B cell (primary cell): Measurements from ENCODE around the gene TBL1XR1. TPM values are rescaled to one million over a fixed set of nuclear protein-coding genes. Genes with fewer than 3 reads are reported as not detected.

Experiments
- ATAC-seq: fragments of 200-7000 bp; cut with Tn5 transposase; one replicate; pipeline ENCODE4 v1.10.0; 2021; ENCODE audit warnings: low read depth, mild to moderate bottlenecking, moderate number of reproducible peaks, moderate library complexity
- CTCF ChIA-PET: fragments of 350-600 bp; sonication (Branson Sonifier 250); formaldehyde crosslinking; loops from one replicate; lab custom pipeline; 2021; ENCODE audit warnings: antibody characterized with exemption, inconsistent platforms; lab: Charles Lee
- POLR2A ChIA-PET: fragments of 350-600 bp; sonication (Branson Sonifier 250); formaldehyde crosslinking; loops from one replicate; lab custom pipeline; 2021; ENCODE audit warnings: antibody characterized with exemption; lab: Charles Lee
- DNase-seq: peaks from one replicate; pipeline ENCODE4 v3.0.0; 2013
- H2AFZ ChIP-seq: 2 replicates; pipeline ENCODE4 v1.6.1; 2012; ENCODE audit warnings: mild to moderate bottlenecking, low read depth, low read length; ENCODE audit not compliant: insufficient read depth, poor library complexity, severe bottlenecking
- H3K27ac ChIP-seq, 2 donors: 1 replicate in 1 of 2; 2 replicates in 1 of 2; pipeline ENCODE4 v1.5.1; 2012 to 2013; ENCODE audit warnings: low read length in 2 of 2, mild to moderate bottlenecking in 2 of 2, moderate library complexity in 1 of 2
- H3K27me3 ChIP-seq, 4 experiments: fragments of 200-600 bp in 1 of 4; sonication (generic) in 1 of 4; replicated peaks in 1 of 4; 1 replicate in 2 of 4; 2 replicates in 2 of 4; pipeline versions ENCODE4 v1.6.1 to v1.7.0; 2013 to 2016; ENCODE audit warnings: low read length in 3 of 4, mild to moderate bottlenecking in 2 of 4, mixed read lengths in 1 of 4, moderate library complexity in 1 of 4; ENCODE audit not compliant: insufficient read depth in 4 of 4, control insufficient read depth in 3 of 4; ENCODE audit errors: control extremely low read depth in 1 of 4
- H3K36me3 ChIP-seq, 2 experiments: replicated peaks in 1 of 2; 1 replicate in 1 of 2; 2 replicates in 1 of 2; pipeline versions ENCODE4 v1.6.1 to v1.7.1; 2013; ENCODE audit warnings: low read length in 1 of 2; ENCODE audit not compliant: insufficient read depth in 2 of 2, control insufficient read depth in 1 of 2; ENCODE audit errors: control extremely low read depth in 1 of 2, extremely low read depth in 1 of 2
- H3K4me1 ChIP-seq, 2 donors: fragments of 200-600 bp in 1 of 2; sonication (generic) in 1 of 2; 1 replicate in 1 of 2; 2 replicates in 1 of 2; pipeline versions ENCODE4 v1.5.1 to v1.6.1; 2013 to 2017; ENCODE audit warnings: low read length in 2 of 2; ENCODE audit not compliant: control insufficient read depth in 2 of 2, insufficient read depth in 2 of 2
- H3K4me2 ChIP-seq: replicated peaks from 2 replicates; pipeline ENCODE3; 2012; ENCODE audit warnings: mild to moderate bottlenecking, low read depth, low read length; ENCODE audit not compliant: poor library complexity, severe bottlenecking
- H3K4me3 ChIP-seq, 5 experiments: fragments of 200-600 bp in 1 of 5; sonication (generic) in 1 of 5; 1 replicate in 3 of 5; 2 replicates in 2 of 5; pipeline versions ENCODE4 v1.5.1 to v1.7.0; 2011 to 2016; ENCODE audit warnings: low read length in 4 of 5, mild to moderate bottlenecking in 4 of 5, low read depth in 2 of 5, control low read depth in 1 of 5, moderate library complexity in 1 of 5; ENCODE audit not compliant: insufficient read depth in 1 of 5; ENCODE audit errors: control extremely low read depth in 1 of 5, extremely low read depth in 1 of 5
- H3K79me2 ChIP-seq: fragments of 200-600 bp; sonication (generic); one replicate; pipeline ENCODE4 v1.6.0; 2016; ENCODE audit warnings: low read length; ENCODE audit not compliant: control insufficient read depth, insufficient read depth
- H3K9ac ChIP-seq: fragments of 200-600 bp; sonication (generic); 2 replicates; pipeline ENCODE4 v1.6.1; 2017; ENCODE audit warnings: mild to moderate bottlenecking, low read length, moderate library complexity
- H3K9me3 ChIP-seq, 3 donors: one replicate each; pipeline versions ENCODE4 v1.6.1 to v1.7.1; 2013; ENCODE audit warnings: low read length in 2 of 3; ENCODE audit not compliant: control insufficient read depth in 2 of 3, insufficient read depth in 1 of 3; ENCODE audit errors: control extremely low read depth in 1 of 3
- H4K20me1 ChIP-seq: 2 replicates; pipeline ENCODE4 v1.6.0; 2012; ENCODE audit warnings: mild to moderate bottlenecking, low read length; ENCODE audit not compliant: insufficient read depth, control insufficient read depth, poor library complexity, severe bottlenecking
- H3K27ac Mint-ChIP-seq: one replicate; pipeline ENCODE4 v1.8.0; 2021; ENCODE audit warnings: mixed read lengths
- H3K27me3 Mint-ChIP-seq: one replicate; pipeline ENCODE4 v1.8.0; 2021; ENCODE audit warnings: mixed read lengths
- H3K4me1 Mint-ChIP-seq: one replicate; pipeline ENCODE4 v1.8.0; 2021; ENCODE audit warnings: mixed read lengths
- H3K4me3 Mint-ChIP-seq: one replicate; pipeline ENCODE4 v1.8.0; 2021; ENCODE audit warnings: mixed read lengths
- H3K9me3 Mint-ChIP-seq: one replicate; pipeline ENCODE4 v1.8.0; 2022; ENCODE audit warnings: mixed read lengths; ENCODE audit not compliant: insufficient read depth
- EZH2 ChIP-seq: IDR thresholded peaks from 2 replicates; pipeline ENCODE4 v1.6.1; 2012; ENCODE audit warnings: borderline replicate concordance, low read depth, mild to moderate bottlenecking, moderate library complexity, low read length; ENCODE audit not compliant: insufficient read depth, poor library complexity, severe bottlenecking
- WGBS: methylation state at CpG from one replicate; pipeline ENCODE4 v1.1.5; 2013; ENCODE audit warnings: missing lambda C conversion rate; ENCODE audit not compliant: insufficient coverage; 5-methylcytosine and 5-hydroxymethylcytosine counted together
- intact Hi-C: fragments of 100-400 bp; cut with micrococcal nuclease; formaldehyde crosslinking; loops from one replicate; pipeline ENCODE4 v1.10.0; 2022
- polyA plus RNA-seq: library from polyadenylated mRNA; depleted of rRNA; stranded (reverse); fragments of >200 nt; gene quantifications from 2 replicates; pipeline ENCODE4 v1.2.3, GENCODE V29; 2012
- total RNA-seq, 2 donors: library from RNA; stranded (reverse); fragments of 120-200 nt in 1 of 2; gene quantifications; 1 replicate in 1 of 2; 2 replicates in 1 of 2; pipeline versions ENCODE4 v1.2.3 to v1.2.4, GENCODE V29; 2013 to 2022
- TF ChIP-seq, protein P1 (sequence below): fragments of 200-600 bp; IDR thresholded peaks from one replicate; pipeline ENCODE4 v1.8.0; 2022; ENCODE audit warnings: antibody characterized with exemption, mild to moderate bottlenecking

Gene TBL1XR1
- total and polyA plus RNA-seq, 2 donors (not counting 1 experiment from before 2014, with no cell fraction given): 17.6 to 128 TPM

DNA sequence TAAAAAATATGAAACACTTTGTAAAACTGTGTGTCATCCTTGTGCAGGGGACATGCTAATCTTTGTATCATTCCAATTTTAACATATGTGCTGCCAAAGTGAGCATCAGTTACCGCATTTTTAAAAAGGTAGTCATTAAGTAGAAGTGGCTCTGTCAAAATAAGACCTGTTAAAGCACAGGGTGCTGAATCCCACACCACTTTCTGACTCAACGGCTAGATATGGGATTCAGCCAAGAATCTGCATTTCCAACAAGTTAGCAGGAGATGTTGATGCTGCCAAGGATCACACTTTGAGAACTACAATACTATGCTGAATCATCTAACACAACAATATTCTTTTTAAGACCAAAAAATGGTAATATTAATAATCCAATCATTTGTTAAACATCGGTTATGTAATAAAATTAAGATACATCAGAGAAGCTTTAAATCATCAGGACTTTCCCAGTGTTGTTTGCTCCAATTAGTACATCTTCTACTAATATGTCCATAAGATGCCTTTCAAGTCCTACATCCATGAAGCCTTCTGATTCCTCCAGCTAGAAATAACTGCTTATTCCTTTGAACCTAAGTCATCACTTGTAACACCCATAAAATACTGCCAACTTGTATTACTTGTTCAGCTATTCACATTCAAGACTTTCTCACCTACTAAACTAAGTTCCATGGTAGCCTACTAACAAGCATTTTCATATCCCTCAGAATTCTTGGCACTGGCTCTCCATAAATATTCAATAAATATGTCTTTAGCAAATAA, 71.1 kb downstream of the TBL1XR1 start:
- H3K4me1 ChIP-seq: no peaks in the 10 kb centered on the region
- no peaks in the 10 kb centered on the region for H3K9me3 ChIP-seq
- H3K27me3 ChIP-seq: no peaks in the 10 kb centered on the region
- no peak overlapping the region for H3K9ac ChIP-seq
- no peaks in the 10 kb centered on the region for H3K27me3 Mint-ChIP-seq
- H3K4me2 ChIP-seq: no peak overlapping the region
- H3K4me3 Mint-ChIP-seq: no peak overlapping the region
- no peak overlapping the region for H3K27ac ChIP-seq
- H3K36me3 ChIP-seq: peaks cover 0 to 5% of the 10 kb centered on the region in 2 experiments
- CTCF ChIA-PET: interaction anchor here (1.2 kb wide), 1 partner anchor 75 kb away, joined by 3 read pairs; no protein-coding TSS in a partner anchor
- peaks cover 100% of the 10 kb centered on the region for H3K79me2 ChIP-seq
- no peak for TF ChIP-seq EZH2
- no peak overlapping the region for H2AFZ ChIP-seq
- H3K9me3 Mint-ChIP-seq: no peaks in the 10 kb centered on the region
- peaks cover 58% of the 10 kb centered on the region for H3K4me1 Mint-ChIP-seq
- no peak overlapping the region for H3K27ac Mint-ChIP-seq
- ATAC-seq: no peak
- intact Hi-C loops: no loop called here
- DNase-seq: no peak
- no peak overlapping the region for H3K4me3 ChIP-seq
- POLR2A ChIA-PET: no interaction called here
- WGBS: 100% methylated on average over 1 of the region's 3 CpGs
- H4K20me1 ChIP-seq: peaks cover 62% of the 10 kb centered on the region

DNA sequence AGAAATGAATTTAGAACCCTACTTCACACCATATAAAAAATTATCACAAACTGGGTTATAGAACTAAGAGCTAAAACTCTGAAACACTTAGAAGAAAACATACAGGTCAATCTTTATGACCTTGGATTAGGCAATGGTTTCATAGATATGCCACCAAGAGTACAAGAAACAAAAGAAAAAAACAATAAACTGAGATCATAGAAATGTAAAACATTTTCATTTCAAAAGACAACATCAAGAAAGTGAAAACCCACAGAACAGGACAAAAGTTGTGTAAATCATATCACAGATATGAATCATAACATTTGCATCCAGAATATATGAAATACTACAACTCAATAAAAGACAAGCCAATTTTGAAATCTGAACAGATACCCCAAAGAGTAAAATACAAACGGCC, 72.4 kb downstream of the TBL1XR1 start:
- Histone ChIP-seq H3K9ac (no peak overlapping the region), H3K36me3 (peaks cover 0 to 5% of the 10 kb centered on the region in 2 experiments), H3K27ac (no peak overlapping the region), H4K20me1 (peaks cover 59% of the 10 kb centered on the region), H2AFZ (no peak overlapping the region), H3K4me3 (no peak overlapping the region), H3K4me2 (no peak overlapping the region), H3K4me1 (peaks cover 0 to 8% of the 10 kb centered on the region in 2 donors), H3K79me2 (peaks cover 100% of the 10 kb centered on the region), H3K27me3 (no peaks in the 10 kb centered on the region), H3K9me3 (no peaks in the 10 kb centered on the region)
- ChIA-PET CTCF (interaction anchor here (0.6 to 1.1 kb wide), 2 partner anchors 10 to 193 kb away, joined by 3 read pairs; no protein-coding TSS in a partner anchor), POLR2A (no interaction called here)
- H3K9me3 Mint-ChIP-seq: no peaks in the 10 kb centered on the region
- WGBS: no CpG with 5 or more reads among the region's 1 CpG
- intact Hi-C loops: loop anchor here (5.0 kb wide), 1 partner anchor 38 kb away; no protein-coding TSS in a partner anchor
- H3K27me3 Mint-ChIP-seq: no peaks in the 10 kb centered on the region
- H3K27ac Mint-ChIP-seq: no peak overlapping the region
- no peak for DNase-seq
- TF ChIP-seq, protein P1, sequence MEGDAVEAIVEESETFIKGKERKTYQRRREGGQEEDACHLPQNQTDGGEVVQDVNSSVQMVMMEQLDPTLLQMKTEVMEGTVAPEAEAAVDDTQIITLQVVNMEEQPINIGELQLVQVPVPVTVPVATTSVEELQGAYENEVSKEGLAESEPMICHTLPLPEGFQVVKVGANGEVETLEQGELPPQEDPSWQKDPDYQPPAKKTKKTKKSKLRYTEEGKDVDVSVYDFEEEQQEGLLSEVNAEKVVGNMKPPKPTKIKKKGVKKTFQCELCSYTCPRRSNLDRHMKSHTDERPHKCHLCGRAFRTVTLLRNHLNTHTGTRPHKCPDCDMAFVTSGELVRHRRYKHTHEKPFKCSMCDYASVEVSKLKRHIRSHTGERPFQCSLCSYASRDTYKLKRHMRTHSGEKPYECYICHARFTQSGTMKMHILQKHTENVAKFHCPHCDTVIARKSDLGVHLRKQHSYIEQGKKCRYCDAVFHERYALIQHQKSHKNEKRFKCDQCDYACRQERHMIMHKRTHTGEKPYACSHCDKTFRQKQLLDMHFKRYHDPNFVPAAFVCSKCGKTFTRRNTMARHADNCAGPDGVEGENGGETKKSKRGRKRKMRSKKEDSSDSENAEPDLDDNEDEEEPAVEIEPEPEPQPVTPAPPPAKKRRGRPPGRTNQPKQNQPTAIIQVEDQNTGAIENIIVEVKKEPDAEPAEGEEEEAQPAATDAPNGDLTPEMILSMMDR: no peak
- TF ChIP-seq EZH2: no peak
- ATAC-seq: no peak
- no peak overlapping the region for H3K4me3 Mint-ChIP-seq
- H3K4me1 Mint-ChIP-seq: peaks cover 59% of the 10 kb centered on the region
